GM21529 (cell line): Measurements from ENCODE around the gene STRBP.
"Not testable (repeated sequence)": the region's sequence is repeated elsewhere in the genome, so short reads cannot be mapped to it uniquely, and the experiment has no call there.

Source experiments
- ATAC-seq: cut with Tn5 transposase; IDR thresholded peaks from one replicate; pipeline ENCODE4 v1.9.1; 2021; ENCODE audit not compliant: unreplicated experiment

Gene STRBP

DNA sequence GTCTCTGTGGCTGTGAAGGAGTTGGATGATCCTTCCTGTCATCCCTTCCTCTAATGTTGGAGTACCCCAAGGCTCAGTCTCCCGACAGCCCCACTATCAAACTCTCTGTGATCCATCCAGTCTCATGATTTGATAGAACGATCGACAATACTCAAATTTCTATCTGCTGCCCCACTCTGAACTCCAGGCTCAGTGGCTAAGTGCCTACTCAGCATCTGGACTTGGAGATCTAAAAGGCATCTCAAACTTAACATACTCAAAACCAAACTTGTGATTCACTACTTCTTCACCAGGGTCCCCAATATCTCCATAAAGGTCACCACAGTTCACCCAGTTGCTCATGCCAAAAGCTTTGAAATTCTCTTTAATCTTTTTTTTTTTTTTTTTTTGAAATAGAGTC lies 15.1 kb upstream of the STRBP start:
- no peak for ATAC-seq

DNA sequence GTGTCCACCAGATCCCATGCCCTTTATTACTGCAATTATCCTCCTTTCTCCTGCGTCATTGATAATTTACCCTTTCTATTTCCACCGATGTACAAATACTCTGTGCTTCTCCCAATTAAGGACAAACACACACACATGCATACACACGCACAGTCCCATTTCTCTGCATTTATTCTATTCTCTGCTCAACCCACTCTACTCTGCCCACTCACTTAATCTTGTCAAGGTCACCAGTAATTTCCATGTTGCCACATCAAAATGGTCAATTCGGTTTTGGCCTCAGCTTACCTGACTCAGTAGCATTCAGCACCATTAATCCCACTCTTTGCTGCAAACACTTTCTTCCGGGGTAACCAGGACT lies 14.6 kb upstream of the STRBP start:
- ATAC-seq, result no peak

DNA sequence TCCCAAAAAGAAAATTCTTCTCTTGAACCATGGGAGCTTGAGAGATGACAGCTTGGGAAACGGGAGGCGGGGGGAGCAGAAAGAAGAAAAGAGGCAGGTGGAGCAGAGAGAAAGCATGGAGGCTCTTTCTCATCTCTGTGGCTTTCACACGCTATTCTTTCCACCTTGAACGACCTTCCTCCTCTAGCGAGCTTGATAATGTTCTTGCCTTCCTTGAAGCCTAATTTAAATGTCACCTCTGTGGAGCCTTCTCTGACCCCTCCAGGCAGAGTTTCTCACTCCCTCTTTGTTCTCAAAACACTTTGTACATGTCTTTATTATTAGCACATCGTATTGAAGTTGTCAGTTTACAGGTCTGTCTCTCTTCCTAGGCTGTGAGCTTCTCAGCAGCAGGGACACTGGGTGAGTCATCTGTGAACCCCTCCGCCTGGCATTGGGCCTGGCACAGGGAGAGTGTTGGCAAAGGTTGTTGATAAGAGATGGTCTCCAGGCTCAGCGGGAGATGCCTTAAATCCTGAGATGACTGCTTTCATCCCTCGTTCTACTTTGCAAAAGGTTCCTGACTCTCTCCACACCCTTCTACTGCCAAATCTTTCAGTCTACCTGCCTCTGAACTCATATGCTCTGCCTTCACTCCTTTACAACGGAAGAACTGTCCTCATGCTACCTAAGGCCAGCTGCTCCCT lies 14.1 kb upstream of the STRBP start:
- ATAC-seq, result no peak

DNA sequence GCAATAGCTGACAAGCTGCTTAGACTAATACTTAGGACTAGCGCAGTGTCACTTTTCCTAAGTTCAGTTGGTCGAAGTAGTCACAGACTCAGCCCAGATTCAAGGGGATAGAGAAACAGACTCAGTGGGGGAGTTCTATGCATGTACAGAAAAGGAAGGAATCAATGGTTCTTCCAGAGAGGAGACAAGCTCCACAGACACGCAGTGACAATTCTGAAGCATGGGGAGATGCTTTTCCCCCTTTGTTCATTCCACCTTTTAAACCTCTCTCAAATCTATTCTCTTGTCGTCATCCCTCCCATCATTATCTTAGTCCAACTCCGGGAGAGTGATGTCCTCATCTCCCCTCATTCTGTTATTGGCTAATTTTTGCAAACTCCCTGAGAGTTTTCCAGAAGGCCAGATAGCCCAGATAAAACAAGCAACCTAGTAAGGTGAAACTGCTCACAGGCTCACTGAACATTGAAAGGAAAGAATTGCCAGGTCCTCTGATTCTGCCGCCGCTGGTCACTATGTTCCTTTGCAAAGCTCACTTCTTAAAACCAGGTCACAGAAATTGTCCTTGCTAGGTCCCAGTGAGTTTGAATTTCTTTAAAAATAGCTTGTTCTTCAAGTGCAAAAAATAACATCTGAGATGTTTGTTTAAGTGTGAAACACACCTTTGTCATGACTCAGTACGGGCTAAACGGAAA lies 13.4 kb upstream of the STRBP start:
- no peak for ATAC-seq

DNA sequence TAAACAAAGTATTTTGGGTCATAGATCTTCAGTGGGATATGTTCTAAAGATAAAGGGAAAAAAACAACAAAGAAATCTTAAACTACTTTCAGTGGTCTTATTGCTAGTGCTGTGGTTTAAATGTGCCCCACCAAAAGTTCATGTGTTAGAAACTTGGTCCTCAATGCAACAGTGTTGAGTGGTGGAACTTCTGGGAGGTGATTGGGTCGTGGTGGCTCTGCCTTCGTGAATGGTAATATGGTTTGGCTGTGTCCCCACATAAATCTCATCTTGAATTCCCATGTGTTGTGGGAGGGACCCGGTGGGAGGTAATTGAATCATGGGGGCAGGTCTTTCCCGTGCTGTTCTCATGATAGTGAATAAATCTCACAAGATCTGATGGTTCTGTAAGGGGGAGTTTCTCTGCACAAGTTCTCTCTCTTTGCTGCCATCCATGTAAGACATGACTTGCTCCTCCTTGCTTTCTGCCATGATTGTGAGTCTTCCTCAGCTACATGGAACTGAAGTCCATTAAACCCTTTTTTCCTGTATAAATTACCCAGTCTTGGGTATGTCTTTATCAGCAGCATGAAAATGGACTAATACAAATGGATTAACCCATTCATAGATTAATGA lies 10.6 kb upstream of the STRBP start:
- ATAC-seq, result not testable (repeated sequence)

DNA sequence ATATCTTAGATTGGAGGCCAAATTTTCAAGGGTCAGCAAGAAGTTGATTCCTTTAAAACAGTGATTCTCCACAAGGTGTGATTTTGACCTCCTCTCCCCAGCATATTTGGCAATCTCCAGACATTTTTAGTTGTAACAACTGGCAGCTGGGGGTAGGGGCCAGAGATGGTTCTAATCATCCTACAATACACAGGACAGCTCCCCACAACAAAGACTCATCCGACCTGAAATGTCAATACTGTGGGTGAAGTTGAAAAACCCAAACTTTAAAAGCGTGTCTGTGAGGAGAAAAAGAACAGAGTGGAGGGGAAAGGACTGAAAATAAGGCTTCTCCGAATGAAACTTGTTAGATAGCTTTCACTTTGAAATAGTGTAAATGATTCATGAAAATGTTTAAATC lies 10.0 kb upstream of the STRBP start:
- ATAC-seq, result no peak

DNA sequence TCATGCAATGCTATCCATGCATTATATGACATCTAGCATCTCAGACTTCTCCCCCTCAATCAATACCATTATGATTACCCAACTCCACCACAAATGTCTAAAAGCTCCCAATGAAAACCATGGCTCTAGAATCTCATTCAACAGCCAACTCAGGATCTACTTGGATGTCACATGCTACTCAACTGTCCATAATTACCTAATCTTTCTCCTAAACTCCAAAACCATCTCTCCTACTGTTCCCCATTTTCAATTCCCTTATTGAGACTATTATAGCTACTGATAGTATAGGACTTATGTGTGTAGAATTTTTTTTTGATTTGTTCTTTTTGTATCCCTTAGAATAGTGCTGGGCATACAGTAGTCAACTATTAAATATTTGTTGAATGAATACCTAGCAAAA lies 8.2 kb upstream of the STRBP start:
- no peak for ATAC-seq

DNA sequence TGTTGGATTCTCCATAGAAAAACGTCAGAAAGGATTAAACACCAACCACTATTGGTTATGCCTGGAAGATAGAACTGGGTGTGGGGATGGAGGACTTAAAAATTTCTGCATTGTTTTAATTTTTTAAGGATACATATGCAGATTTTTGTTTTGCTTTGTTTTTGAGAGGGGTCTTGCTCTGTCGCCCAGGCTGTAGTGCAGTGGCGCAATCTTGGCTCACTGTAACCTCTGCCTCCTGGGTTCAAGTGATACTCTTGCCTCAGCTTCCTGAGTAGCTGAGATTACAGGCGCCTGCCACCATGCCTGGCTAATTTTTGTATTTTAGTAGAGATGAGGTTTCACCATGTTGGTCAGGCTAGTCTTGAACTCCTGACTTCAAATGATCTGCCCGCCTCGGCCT lies 2.7 kb upstream of the STRBP start:
- not testable (repeated sequence) for ATAC-seq

DNA sequence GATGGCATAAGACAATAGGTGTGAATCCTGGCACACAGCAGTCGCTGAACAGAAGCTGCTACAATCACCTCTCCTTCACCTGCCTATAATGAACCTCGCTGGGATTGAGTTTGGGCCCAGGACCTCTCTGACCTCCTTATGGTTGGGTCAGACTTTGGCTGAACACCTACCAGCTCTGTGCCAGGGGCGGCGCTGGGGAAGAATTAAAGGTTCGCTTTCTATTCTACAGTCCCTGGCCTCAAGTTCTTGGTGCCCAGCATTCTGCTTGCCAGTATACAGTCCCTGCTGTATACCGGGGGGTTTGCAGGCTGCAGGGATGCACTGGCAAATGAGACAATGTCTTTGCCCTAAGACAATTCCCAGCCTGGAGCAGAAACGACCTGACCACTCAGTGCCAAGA lies 895 bp upstream of the STRBP start:
- no peak for ATAC-seq

DNA sequence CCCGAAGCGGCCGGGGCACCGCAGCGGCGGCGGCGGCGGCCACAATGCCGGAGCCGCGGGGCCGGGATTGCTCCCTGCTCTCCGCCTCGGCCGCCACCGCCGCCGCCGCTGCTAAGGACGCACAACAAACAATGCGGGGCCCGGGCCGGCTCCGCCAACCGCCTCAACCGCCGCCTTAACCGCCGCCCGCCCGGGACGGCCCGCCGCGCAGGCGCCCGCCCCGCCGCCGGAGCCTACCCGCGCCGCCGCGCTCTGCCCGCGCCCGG lies 254 bp downstream of the STRBP start:
- ATAC-seq, result no peak

DNA sequence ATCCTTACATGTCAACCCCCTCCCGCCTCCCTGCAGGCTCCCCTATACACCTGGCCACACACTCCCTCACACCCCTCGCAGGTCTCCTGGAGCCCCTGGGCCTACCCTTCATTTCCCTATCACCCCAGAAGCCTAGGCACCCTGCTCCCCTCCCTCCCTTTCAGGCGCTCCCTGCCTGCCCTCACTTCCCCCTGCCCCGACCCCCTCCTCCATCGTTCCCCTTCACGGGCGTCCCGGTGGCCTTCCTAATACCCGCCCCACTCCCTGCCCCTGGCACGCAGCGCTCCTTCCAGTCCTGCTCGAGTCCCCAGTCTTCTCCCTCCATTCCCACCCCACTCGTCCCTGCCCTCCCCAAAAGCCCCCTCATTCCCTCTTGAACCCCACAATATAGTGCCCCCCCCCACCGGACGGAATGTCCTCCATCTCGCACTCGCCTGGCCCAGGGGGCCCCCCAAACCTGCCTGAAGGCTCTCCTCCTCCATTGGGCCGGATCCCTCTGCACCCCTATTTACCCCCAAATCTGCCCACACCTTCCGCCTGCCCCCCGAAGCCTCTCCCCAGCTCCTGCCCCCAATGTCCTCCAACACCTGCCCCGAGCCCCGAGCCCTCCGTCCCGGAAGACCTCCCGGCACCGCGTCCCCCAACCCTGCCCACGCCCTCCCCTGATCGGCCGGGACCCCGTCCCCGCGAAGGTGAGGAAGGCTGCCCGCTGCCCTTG lies 746 bp downstream of the STRBP start:
- peak; percentile 13 for ATAC-seq

DNA sequence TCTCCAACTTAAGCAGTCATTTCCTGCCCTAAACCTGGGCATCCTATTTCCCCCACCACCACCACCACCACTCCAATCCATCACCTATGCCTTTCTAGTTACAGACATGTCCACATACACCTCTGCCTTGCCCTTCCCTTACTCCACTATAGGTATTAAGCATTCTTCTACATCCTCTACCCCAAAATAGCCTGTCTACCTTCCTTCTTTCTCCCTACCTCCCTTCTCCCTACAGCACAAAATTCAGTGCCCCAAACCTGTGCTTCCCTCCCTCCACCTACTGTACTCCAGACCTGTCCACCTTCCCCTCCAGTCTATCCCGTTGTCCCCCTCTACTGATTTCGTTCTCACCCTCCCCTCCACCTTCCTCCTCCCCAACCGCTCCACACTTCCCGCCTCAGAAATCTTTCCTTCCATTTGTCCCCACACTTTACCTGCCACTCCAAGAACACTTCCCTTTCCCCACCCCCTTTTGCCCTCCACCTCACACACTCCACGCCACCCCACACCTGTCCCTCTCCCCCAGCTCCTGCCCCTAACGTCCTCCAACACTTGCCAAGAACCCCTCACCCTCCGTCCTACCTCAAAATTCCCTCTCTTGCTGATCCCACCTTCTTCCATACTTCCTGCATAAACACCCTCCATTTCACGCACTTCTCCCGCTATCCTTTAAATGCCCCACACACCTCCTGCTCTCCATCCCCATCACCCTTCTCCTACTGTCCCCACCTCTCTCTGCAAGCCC lies 1.6 kb downstream of the STRBP start:
- ATAC-seq, result no peak

DNA sequence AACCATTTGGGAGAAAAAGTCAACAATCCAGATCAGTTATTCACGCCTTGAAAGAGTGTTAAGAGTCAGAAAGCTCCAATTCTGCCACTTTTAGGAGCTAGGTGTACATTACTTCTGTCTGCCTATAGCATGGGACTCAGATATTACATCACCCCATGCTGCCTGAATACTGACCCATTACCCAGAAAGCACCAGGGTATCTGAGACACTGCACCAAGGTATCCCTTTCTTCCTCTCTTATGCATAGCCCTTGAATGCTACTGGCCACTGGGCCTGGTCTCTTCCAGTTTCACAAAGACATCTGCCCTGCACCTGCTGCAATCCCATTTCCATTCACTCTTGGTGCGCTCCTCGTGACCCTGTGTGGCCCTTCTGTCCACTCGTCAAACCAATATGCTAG lies 2.6 kb downstream of the STRBP start:
- ATAC-seq, result no peak

DNA sequence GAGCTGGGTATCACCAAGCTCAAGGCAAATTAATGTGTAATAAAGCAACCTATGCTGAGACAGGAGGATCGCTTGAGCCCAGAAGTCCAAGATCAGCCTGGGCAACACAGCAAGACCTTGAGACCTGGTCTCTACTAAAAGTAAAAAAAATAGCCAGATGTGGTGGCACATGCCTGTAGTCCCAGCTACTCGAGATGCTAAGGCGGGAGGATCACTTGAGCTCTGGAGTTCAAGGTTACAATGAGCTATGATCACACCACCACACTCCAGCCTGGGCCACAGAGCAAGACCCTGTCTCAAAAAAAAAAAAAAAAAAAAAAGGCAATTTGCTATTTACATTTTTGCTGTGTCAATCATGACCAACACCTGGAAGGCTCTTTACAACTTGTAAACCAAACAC lies 5.2 kb downstream of the STRBP start:
- ATAC-seq, result no peak

DNA sequence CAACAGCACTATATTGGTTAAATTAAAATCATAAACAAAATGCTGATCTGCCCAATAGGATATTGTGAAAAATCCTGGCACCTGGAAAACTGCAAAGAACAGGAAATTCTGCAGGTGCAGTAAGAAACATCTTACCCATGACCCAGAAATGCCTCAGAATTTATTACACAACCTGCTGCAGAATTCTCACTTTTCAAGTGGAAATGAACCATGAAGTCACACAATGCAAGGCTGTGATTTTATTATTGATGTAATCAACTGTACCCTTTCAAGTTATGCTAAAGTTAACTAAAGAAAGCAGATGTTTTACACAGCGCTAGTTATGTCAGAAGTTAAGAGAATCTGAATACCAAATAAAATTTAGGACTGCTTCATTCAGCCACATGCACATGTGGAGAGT lies 6.0 kb downstream of the STRBP start:
- no peak for ATAC-seq

DNA sequence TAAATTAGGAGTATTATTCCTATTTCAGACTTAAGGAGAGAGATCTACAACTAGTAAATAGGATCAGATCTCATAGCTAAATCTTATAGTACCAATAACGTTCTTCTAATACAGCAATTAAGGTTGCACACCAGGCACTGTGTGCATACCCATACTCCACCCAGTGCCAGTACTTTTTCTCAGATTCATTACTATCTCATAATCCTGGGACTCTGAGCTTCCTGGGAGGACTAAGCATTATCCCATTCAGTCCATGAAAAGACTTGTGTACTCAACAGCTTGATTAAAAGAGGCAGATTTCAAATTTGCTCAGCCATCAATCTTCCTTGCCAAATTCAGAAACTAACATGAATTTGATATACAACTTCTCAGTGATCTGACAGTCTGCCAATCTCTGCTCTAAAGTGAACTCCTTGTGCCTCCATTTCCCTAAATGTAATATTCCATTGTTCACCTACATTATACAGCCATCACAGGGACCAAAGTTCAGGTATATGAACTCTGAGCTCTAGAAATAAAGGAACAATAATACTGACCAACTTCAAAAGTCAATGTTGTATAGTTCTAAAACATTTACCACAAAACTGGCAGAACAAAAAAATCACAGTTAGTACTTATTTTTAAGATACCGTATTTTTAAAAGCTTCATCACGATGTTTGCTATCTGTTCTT lies 7.2 kb downstream of the STRBP start:
- no peak for ATAC-seq

DNA sequence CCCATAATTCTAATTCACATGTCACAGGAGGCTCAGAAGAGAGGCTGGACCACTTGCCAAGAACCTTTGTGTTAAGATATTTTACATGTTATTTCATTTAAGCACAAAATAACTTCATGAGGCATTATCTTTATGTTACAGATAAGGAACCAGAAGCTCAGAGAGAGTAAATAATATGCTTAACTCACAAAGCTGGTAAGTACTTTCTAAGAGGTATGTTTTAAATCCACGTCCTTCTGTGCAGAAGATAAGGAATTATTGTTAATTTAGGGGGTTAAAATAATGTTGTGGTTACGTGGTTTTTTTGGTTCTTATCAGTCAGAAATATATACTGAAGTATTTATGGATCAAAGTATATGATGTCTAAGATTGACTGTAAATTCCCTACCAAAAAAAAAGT lies 8.0 kb downstream of the STRBP start:
- ATAC-seq, result no peak

DNA sequence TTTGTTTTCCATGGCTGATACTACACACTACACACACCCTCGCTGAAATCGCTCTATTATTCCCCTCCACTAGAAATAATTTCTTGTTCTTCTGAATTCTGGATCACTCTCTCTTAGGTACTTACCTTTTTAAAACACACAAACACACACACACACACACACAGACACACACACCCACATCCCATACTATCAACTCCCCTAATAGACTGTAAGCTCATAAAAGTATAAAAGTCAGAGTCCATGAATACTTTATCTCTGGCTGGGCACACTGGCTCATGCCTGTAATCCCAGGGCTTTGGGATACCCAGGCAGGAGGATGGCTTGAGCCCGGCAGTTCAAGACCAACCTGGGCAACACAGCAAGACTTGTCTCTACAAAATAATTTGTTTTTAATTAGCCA lies 11.1 kb downstream of the STRBP start:
- no peak for ATAC-seq

DNA sequence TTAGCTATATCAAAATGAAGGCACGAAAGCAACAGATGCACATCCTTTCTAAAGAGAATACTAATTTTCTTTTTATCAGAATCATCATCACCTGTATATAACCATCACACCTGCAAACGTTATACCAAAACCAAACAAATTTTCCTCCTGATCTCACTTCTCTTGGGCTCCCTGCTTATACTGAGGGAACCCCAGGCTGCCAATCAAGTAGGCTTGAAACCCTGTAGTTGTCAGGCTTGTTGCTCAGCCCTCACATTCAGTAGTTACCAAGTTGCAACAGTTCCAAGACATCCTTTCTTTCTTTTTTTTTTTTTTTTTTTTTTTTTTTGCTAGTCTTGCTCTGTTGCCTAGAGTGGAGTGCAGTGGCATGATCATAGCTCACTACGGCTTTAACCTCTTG lies 12.7 kb downstream of the STRBP start:
- no peak for ATAC-seq

DNA sequence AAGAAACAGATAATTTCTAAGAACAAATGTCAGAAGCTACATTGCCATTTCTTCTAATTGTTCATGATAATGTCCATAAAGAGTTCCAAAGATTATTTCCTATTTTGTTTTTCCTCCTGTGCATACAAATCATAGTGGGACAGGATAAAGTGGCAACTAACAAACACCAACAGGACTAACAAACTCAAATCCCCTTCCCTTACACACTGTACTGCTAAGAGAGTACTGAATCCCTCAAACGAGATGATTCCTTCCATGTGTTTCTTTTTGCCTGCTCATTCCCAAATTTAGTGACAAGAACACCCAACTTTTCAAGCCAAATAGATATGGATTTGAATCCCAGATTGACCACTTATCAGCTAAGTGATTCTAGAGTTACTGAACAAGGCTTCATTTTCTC lies 15.2 kb downstream of the STRBP start:
- no peak for ATAC-seq

DNA sequence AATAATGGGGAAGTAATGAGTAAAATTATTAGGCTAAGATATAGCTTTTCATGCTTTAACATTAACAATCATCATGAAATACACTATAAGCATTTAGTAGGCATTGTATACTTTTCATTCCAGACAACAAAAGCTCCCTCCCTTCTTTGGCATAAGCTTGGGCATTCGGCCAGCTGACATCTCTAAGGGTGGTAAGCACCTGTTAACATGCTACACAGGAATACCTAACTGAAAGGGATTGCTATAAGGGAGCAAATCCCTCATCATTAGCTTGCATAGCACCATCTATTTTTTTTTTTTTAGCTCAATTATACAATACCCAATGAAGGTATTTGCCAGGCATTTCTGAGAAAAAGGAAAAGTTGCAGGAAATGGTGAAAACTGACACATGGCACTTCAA lies 16.6 kb downstream of the STRBP start:
- no peak for ATAC-seq
